GM18502 (cell line): ENCODE measurements around the gene EPO.

Experiments
- ATAC-seq: cut with Tn5 transposase; IDR thresholded peaks from one replicate; pipeline ENCODE4 v1.9.1; 2021; ENCODE audit warnings: mild to moderate bottlenecking; ENCODE audit not compliant: unreplicated experiment, poor library complexity

EPO gene

GRCh38 chr7:100682991-100683658 lies 37.1 kb upstream of the EPO start:
- no peak for ATAC-seq

GRCh38 chr7:100683659-100684533 lies 36.4 kb upstream of the EPO start:
- ATAC-seq, result no peak

DNA sequence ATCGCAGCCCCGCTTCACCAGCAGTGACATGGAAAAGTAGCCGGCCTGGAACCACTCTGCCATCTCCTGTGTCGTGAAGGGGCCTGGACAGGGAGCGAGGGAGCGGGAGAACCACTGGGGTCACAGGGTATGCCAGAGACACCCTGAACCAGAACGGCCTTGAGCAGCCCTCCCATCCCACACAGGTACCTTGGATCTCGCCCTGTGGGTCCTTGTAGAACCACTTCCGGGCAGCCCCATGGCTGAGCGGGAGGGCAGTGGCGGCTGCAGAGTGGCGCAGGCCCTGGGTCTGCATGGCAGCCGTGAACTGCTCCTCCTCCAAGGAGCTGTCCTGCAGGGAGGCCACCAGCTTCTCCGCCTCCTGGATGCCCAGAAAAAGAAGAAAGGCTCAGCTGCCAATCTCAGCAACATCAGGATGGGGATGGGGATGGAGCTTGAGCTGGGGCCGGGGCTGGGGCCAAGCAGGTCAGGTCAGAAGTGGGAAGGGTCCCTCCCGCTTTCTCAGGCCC lies 35.7 kb upstream of the EPO start:
- ATAC-seq, result no peak

- no peak for ATAC-seq
Observed at GRCh38 chr7:100685049-100685605, 35.1 kb upstream of the EPO start.

- ATAC-seq, result no peak
Observed at GRCh38 chr7:100685631-100686145, 34.6 kb upstream of the EPO start.

GRCh38 chr7:100686201-100686821 lies 34.0 kb upstream of the EPO start:
- ATAC-seq, result no peak

DNA sequence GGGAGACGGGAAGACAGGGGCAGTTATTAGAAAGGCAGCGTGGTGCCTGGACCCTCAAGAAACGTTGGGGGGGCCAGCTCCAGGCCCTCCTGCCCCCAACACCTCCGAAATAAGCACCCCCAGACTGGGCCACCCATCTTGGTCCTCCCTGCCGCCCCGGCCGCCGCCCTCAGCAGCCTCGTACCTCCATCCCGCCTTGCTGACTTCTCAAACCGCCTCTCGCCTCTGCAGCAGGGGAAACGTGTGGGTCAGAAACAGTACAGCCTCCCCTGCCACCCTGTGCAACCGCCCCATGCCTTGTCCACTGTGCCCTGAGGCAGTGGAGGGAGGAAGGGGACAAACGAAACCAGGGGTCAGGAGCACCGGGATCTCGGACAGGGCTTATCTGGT lies 33.5 kb upstream of the EPO start:
- ATAC-seq, result no peak

DNA sequence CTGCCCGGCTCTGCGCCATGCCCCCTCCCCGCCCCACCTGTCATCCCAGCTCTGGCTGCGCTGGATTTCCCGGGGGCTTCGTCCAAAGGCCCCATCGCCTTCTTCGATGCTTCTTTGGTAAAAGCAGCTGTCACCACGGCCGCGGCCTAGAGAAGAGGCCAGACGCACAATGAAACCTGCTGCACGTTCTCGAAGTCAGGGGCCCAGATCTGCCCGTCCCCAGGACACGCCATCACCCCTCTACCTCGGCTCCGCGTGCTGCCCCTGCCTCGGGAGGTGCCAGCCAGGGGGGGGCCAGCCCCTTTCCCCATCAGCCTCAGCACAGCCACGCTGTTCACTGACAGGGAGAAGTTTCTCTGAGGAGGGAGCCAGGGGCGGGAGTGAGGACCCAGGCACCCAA lies 33.0 kb upstream of the EPO start:
- ATAC-seq, result no peak

DNA sequence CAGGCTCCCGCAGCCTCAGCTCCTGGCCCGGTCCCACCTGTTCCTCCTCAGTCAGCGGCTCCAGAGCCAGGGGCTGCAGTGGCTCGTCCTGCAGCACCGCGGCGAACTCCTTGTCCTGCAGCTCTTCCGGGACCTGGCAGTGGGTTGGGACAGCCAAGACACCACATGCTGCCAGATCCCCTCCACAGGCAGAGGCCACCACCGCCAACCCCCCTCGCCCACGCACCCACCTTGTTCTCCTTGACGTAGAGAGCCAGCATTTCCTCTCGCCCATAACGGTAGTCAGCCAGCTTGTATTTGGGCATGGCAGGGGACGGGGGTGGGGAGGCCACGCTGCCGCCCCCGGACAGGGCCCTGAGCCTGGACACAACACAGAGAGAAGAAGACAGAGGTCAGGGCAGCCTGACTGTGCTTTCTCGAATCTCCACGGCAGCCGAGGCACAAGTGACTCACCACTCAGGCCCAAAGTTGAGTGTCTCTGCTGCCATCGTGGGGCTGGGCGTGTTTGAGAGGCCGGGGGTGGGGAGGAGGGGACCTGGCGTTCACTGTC lies 32.4 kb upstream of the EPO start:
- ATAC-seq, result no peak

DNA sequence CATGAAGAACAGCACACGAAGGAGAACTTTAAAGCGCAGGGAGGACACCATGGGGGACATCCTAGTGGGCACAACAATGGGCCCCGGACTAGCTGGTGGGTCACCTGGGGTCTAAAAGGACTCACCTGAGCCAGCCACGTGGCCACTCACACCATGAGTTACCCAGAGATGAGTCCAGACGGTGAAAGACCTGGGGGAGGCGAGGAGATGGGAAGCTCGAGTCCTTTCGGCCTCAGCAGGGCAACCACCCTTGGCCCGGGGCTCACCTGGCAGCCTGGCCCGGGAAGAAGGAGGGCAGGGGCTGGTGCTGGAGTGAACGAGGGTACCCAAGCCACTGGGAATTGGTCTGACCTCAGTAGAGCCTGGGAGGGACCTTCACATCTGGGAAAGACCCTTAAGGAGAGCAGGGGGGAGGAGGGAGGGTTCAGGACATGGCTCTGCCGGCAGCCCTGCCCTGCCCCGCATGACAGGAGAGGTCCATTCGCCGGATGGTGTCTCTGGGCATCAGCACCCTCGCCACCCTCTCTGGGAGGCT lies 31.9 kb upstream of the EPO start:
- no peak for ATAC-seq

DNA sequence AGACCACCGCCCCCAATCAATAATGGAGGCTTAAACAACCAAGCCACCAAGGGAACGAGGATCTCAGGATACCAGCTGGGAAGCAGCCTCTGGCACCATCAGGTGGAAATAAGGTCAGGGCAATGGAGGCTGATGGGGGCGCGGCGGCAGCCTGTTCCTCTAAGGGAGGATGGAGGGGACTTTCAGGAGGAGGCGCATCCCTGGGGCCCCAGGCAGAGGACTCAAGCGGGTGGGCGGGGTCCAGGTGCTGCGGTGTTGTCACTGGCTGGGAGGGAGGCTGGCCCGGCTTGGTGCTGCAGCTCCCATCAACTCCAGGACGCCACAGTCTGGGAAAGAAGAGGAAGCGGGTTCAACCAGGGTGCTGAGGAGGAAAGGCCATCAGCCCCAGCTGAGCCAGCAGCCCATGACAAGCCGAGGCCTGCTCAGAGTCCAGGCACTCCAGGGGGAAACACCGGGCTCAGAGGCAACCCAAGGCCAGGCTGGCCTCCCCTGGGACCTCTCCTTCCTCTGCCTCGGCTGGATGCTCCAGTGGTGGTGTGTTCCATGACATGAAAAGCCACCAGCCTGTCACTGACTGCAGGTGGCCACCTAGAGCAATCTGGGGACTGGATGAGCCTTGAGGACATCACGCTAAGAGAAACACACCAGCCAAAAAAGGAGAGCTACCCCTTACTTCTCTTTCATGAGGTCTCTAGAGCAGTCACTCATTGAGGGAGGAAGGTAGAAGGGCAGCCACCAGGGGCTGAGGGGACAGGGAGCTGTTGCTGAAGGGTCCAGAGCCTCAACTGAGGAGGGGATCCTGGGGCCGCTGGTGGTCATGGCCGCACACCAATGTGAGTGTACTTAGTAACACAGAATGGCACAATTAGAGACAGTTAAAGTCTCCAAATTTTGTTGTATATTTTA lies 30.8 kb upstream of the EPO start:
- no peak for ATAC-seq

- ATAC-seq, result no peak
Observed at GRCh38 chr7:100691676-100692577, 28.3 kb upstream of the EPO start.

DNA sequence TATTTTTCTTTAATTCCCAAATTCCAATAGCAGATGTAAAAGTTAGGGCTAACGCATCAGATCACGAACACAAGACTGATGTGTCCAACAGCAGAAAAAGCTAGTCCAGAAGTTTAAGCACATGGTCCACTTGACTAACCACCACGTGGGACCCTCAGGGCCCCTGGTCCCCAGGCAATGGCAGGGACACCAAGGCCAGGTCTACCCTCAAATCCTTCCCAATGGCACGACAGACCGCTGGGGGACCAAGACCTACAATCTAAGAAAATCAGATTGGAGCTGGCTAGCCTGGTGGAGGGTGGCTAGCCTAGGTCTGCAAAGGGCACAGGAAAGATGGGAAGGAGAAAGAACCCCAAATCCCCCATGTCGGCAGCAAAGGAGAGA lies 27.7 kb upstream of the EPO start:
- ATAC-seq, result no peak

- peak; percentile 30 for ATAC-seq
Observed at GRCh38 chr7:100693312-100694097, 26.8 kb upstream of the EPO start.

- peak; percentile 40 for ATAC-seq
Observed at GRCh38 chr7:100694098-100694745, 26.0 kb upstream of the EPO start, which contains the start of gene GIGYF1. GIGYF1 (minus strand) TSS chr7:100694250; CDS start chr7:100688238, 6,012 bp downstream.

GRCh38 chr7:100696123-100696521 lies 24.1 kb upstream of the EPO start:
- ATAC-seq, result no peak

- no peak for ATAC-seq
Observed at GRCh38 chr7:100699018-100699417, 21.2 kb upstream of the EPO start.
